Neural cell (in vitro differentiated cells): ENCODE measurements around the gene COL5A1. TPM values are rescaled to one million over a fixed set of nuclear protein-coding genes. Genes with fewer than 3 reads are reported as not detected.

Source experiments
- H2AFZ ChIP-seq: fragments of 200-600, 300-800 bp; sonication (generic), shearing (Covaris generic); 2 replicates; pipeline ENCODE4 v1.6.0; 2014; ENCODE audit warnings: low read depth, mild to moderate bottlenecking, antibody characterized with exemption, low read length, moderate library complexity
- H3F3A ChIP-seq: fragments of 200-600 bp; shearing (Covaris generic); 2 replicates; pipeline ENCODE4 v1.6.1; 2016; ENCODE audit warnings: mild to moderate bottlenecking, moderate library complexity, mixed read lengths, antibody characterized with exemption, low read length; ENCODE audit not compliant: insufficient read depth, poor library complexity, severe bottlenecking
- H3K27ac ChIP-seq: fragments of 200-600, 300-800 bp; sonication (generic), shearing (Covaris generic); 2 replicates; pipeline ENCODE4 v1.5.1; 2014; ENCODE audit warnings: mild to moderate bottlenecking, low read length, moderate library complexity
- H3K27me3 ChIP-seq: fragments of 300-800, 200-600 bp; sonication (generic), shearing (Covaris generic); 2 replicates; pipeline ENCODE4 v1.6.0; 2014; ENCODE audit warnings: mild to moderate bottlenecking, low read depth, low read length, moderate library complexity; ENCODE audit not compliant: insufficient read depth
- H3K36me3 ChIP-seq: fragments of 300-800, 200-600 bp; sonication (generic), shearing (Covaris generic); 2 replicates; pipeline ENCODE4 v1.5.1; 2014; ENCODE audit warnings: mild to moderate bottlenecking, antibody characterized with exemption, low read length, moderate library complexity; ENCODE audit not compliant: insufficient read depth
- H3K4me2 ChIP-seq: fragments of 300-800, 200-600 bp; sonication (generic), shearing (Covaris generic); 2 replicates; pipeline ENCODE4 v1.6.0; 2014; ENCODE audit warnings: mild to moderate bottlenecking, low read length
- H3K4me3 ChIP-seq: fragments of 300-800, 200-600 bp; sonication (generic), shearing (Covaris generic); 2 replicates; pipeline ENCODE4 v1.5.1; 2014; ENCODE audit warnings: mild to moderate bottlenecking, low read length, moderate library complexity
- H3K79me2 ChIP-seq: fragments of 200-600 bp; shearing (Covaris generic); replicated peaks from 2 replicates; pipeline ENCODE4 v1.6.0; 2014; ENCODE audit warnings: mild to moderate bottlenecking, low read length, moderate library complexity; ENCODE audit not compliant: insufficient read depth
- H3K9ac ChIP-seq: fragments of 300-800, 200-600 bp; sonication (generic), shearing (Covaris generic); 2 replicates; pipeline ENCODE4 v1.6.1; 2016; ENCODE audit warnings: mild to moderate bottlenecking, low read length, mixed read lengths
- H3K9me2 ChIP-seq: fragments of 200-600 bp; shearing (Covaris generic); 2 replicates; pipeline ENCODE4 v1.6.1; 2016; ENCODE audit warnings: mild to moderate bottlenecking, low read length, mixed read lengths; ENCODE audit not compliant: insufficient read depth
- H3K9me3 ChIP-seq: fragments of 200-600, 300-800 bp; sonication (generic), shearing (Covaris generic); 2 replicates; pipeline ENCODE4 v1.6.1; 2016; ENCODE audit warnings: mild to moderate bottlenecking, mixed run types, low read length, moderate library complexity, mixed read lengths
- H4K20me1 ChIP-seq: fragments of 200-600 bp; shearing (Covaris generic); 2 replicates; pipeline ENCODE4 v1.6.1; 2016; ENCODE audit warnings: mild to moderate bottlenecking, mixed run types; ENCODE audit not compliant: insufficient read depth
- CTCF ChIP-seq: fragments of 450-650 bp; IDR thresholded peaks from 2 replicates; pipeline ENCODE4 v1.5.1; 2014; ENCODE audit warnings: antibody characterized with exemption, mild to moderate bottlenecking, moderate library complexity; ENCODE audit not compliant: poor library complexity, severe bottlenecking
- EP300 ChIP-seq: fragments of 450-650 bp; conservative IDR thresholded peaks from 2 replicates; pipeline ENCODE4 v1.6.1; 2014; ENCODE audit warnings: antibody characterized with exemption, mild to moderate bottlenecking, moderate library complexity; ENCODE audit not compliant: poor library complexity, severe bottlenecking
- EZH2 ChIP-seq: fragments of 200-600, 300-800 bp; shearing (Covaris generic), sonication (generic); IDR thresholded peaks from 2 replicates; pipeline ENCODE4 v1.6.1; 2014; ENCODE audit warnings: antibody characterized with exemption, low read length, borderline replicate concordance, mild to moderate bottlenecking; ENCODE audit not compliant: insufficient read depth, poor library complexity, severe bottlenecking
- MXI1 ChIP-seq: fragments of 450-650 bp; conservative IDR thresholded peaks from 2 replicates; pipeline ENCODE4 v1.6.1; 2014; ENCODE audit warnings: antibody characterized with exemption, mild to moderate bottlenecking; ENCODE audit not compliant: poor library complexity, severe bottlenecking
- POLR2AphosphoS5 ChIP-seq: IDR thresholded peaks from 2 replicates; pipeline ENCODE4 v1.6.1; 2012
- RAD21 ChIP-seq: fragments of 450-650 bp; conservative IDR thresholded peaks from 2 replicates; pipeline ENCODE4 v1.6.1; 2014; ENCODE audit warnings: antibody characterized with exemption, mild to moderate bottlenecking, moderate library complexity
- SMC3 ChIP-seq: fragments of 450-650 bp; conservative IDR thresholded peaks from 2 replicates; pipeline ENCODE4 v1.6.1; 2014; ENCODE audit warnings: antibody characterized with exemption, mild to moderate bottlenecking, moderate library complexity; ENCODE audit not compliant: poor library complexity
- TAF1 ChIP-seq: IDR thresholded peaks from 2 replicates; pipeline ENCODE4 v1.6.1; 2012; ENCODE audit warnings: low read depth
- polyA plus RNA-seq: library from polyadenylated mRNA; depleted of rRNA; stranded (reverse); fragments of >200 nt; gene quantifications from 2 replicates; pipeline ENCODE4 v1.2.3, GENCODE V29; 2014
- TF ChIP-seq, protein P1 (sequence below): IDR thresholded peaks from 2 replicates; pipeline ENCODE4 v1.6.1; 2012; ENCODE audit warnings: borderline replicate concordance

COL5A1 gene
- polyA plus RNA-seq, 1 donor from 2014 or later: not detected

DNA sequence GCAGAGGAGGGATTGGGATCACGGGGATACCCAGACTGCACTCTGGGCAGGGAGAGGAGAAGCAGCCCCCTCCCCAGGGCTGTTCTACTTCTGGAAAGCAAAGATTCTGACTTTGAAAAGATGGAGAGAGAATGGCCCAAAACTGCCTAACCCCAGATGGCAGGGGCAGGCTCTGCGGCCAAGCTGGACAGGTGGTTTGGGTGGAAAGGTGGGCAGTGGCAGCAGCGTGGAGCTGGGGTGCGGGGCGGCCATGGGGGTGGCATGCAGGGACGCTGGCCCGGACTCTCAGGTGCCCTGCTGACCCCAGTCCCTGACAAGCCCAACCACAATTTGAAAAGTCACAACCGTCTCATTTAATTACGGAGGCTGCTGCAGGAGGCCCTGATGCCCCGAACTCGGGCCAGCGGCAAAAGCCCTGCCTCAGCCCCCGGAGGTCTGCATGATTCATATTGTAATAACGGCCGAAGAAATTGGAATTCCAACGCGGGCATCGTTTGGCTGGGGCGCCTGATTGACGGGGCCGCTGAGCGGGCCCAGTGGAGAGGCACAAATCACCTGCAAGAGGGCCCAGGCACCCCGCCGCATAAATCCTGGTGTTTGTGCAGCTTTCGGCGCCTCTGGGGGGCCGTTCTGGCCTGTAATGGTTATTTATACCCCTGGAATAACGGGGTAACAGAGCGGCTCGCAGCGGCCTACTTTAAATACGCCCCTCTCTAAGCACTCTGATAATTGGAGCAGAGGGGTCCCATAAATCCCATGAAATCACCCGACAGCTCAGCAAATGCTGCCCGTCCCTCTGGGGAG is 197.2 kb downstream of the COL5A1 start:
- Histone ChIP-seq H3K4me2 (no peak overlapping the region), H3K9ac (no peak overlapping the region), H3K27ac (no peak overlapping the region), H3K79me2 (no peaks in the 10 kb centered on the region), H3K9me2 (no peaks in the 10 kb centered on the region), H3K9me3 (no peaks in the 10 kb centered on the region), H3K36me3 (no peaks in the 10 kb centered on the region), H3K4me3 (no peak overlapping the region), H3F3A (no peaks in the 10 kb centered on the region), H2AFZ (no peak overlapping the region), H4K20me1 (no peaks in the 10 kb centered on the region), H3K27me3 (no peaks in the 10 kb centered on the region)
- TF ChIP-seq MXI1: no peak
- TF ChIP-seq EZH2: no peak
- TF ChIP-seq TAF1: no peak
- TF ChIP-seq RAD21: no peak
- TF ChIP-seq, protein P1, sequence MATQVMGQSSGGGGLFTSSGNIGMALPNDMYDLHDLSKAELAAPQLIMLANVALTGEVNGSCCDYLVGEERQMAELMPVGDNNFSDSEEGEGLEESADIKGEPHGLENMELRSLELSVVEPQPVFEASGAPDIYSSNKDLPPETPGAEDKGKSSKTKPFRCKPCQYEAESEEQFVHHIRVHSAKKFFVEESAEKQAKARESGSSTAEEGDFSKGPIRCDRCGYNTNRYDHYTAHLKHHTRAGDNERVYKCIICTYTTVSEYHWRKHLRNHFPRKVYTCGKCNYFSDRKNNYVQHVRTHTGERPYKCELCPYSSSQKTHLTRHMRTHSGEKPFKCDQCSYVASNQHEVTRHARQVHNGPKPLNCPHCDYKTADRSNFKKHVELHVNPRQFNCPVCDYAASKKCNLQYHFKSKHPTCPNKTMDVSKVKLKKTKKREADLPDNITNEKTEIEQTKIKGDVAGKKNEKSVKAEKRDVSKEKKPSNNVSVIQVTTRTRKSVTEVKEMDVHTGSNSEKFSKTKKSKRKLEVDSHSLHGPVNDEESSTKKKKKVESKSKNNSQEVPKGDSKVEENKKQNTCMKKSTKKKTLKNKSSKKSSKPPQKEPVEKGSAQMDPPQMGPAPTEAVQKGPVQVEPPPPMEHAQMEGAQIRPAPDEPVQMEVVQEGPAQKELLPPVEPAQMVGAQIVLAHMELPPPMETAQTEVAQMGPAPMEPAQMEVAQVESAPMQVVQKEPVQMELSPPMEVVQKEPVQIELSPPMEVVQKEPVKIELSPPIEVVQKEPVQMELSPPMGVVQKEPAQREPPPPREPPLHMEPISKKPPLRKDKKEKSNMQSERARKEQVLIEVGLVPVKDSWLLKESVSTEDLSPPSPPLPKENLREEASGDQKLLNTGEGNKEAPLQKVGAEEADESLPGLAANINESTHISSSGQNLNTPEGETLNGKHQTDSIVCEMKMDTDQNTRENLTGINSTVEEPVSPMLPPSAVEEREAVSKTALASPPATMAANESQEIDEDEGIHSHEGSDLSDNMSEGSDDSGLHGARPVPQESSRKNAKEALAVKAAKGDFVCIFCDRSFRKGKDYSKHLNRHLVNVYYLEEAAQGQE: no peak
- no peak for TF ChIP-seq EP300
- TF ChIP-seq POLR2AphosphoS5: no peak
- TF ChIP-seq CTCF: no peak
- no peak for TF ChIP-seq SMC3

DNA sequence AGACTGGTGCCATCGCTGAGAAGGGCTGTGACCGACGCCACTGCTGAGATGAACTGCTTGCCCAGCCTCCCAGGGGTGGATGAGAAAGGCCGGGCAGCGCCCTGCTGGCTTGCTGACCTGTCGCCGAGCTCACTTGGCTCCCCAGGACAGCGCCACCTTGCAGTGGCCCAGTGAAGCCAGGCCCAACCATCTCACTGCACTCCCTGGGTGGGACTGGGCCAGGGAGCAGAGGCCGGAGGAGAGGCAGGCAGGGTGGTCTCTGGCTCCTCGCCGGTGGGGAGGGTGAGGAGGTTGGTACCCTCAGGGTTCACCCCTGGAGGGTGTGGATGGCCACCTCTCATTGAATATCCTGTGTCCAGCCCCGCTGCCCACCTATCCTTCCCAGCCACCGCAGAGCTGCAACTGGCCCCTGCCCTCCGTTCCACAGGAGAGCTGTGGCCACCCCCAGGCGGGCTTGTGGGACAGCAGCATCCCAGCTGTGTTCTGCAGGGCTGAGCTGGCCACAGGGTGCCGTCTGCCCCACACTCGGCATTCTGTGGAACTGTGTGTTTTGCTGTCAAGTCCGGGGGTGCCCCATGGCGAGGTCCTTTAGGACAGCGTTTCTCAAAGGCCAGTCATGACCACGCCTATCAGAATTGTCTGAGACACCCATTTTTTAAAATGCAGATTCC is 198.0 kb downstream of the COL5A1 start:
- Histone ChIP-seq H3K4me2 (no peak overlapping the region), H3K9me3 (no peaks in the 10 kb centered on the region), H2AFZ (no peak overlapping the region), H3K9ac (no peak overlapping the region), H3K9me2 (no peaks in the 10 kb centered on the region), H3K27ac (no peak overlapping the region), H3K36me3 (no peaks in the 10 kb centered on the region), H4K20me1 (no peaks in the 10 kb centered on the region), H3K79me2 (no peaks in the 10 kb centered on the region), H3K27me3 (no peaks in the 10 kb centered on the region), H3K4me3 (no peak overlapping the region), H3F3A (no peaks in the 10 kb centered on the region)
- no peak for TF ChIP-seq SMC3
- no peak for TF ChIP-seq POLR2AphosphoS5
- TF ChIP-seq EZH2: no peak
- no peak for TF ChIP-seq RAD21
- no peak for TF ChIP-seq EP300
- TF ChIP-seq CTCF: no peak
- TF ChIP-seq MXI1: no peak
- TF ChIP-seq TAF1: no peak
- TF ChIP-seq, protein P1: no peak
